Measurements from ENCODE around the gene VWA3B.
"Not testable (repeated sequence)": the region's sequence is repeated elsewhere in the genome, so short reads cannot be mapped to it uniquely, and the experiment has no call there.

Gene VWA3B

GRCh38 chr2:98088261-98088660 is 1.3 kb downstream of the VWA3B start:
- peak; percentile 62 for DNase-seq (ENCODE audit: low spot score)

DNA sequence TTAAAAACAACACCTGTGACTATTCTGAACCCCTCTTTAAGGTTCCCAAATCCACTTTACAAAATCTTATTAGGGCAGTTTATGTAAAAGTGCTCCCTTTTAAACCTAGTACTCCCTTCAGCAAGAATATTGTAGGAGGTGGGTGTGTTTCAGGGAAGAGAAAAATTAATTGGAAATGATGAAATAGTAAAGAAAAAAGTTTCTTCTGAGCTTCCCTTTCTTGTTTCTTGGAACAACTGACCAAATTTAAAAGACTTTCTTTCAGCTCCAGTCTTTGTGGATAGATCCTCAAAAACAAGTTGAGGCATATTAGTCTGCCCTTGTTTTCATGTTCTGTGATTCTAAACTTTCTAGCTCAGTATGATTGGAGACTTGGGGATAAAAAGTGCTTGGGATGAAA is 3.0 kb downstream of the VWA3B start:
- no peak for DNase-seq (ENCODE audit: low spot score)

DNA sequence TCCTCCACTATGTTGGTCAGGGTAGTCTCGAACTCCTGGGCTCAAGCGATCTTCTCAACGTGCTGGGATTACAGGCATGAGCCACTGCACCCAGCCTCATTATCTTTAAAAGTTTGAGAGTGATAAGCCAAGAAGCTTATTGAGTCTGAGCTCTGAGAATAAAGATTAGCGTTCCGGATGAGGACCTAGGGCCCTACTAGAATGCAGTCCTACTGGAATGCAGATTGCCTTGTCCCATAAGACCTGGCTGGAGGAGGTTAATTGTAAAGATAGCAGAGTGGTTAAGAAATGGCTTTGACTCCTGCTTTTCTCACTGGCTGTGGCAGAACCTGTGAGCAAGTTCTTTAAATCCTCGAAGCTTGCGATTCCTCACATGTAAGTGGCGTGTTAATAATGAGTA is 4.0 kb downstream of the VWA3B start:
- no peak for DNase-seq (ENCODE audit: low spot score)

GRCh38 chr2:98091738-98092137 is 4.8 kb downstream of the VWA3B start:
- DNase-seq (ENCODE audit: low spot score): no peak

DNA sequence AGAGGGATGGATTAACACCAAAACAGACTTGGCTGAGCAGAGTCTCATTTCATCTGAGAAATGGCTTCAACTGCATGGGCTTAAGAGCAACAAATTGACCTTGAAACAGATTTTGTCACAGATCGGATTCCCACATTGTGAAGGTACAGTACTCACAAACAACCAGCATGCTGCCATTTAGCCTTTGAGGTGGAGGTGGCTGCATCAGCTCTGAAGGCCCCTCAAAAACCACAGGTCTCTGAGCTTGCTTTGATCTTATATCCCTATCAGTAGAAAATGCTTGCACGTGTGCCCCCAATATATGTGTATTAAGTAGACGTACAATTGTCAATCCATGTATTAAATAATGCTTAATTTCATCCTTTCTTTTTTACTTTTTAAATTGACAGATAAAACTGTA is 6.2 kb downstream of the VWA3B start:
- no peak for DNase-seq (ENCODE audit: low spot score)

- DNase-seq (ENCODE audit: low spot score): no peak
Measured at GRCh38 chr2:98093611-98094010, 6.6 kb downstream of the VWA3B start.

DNA sequence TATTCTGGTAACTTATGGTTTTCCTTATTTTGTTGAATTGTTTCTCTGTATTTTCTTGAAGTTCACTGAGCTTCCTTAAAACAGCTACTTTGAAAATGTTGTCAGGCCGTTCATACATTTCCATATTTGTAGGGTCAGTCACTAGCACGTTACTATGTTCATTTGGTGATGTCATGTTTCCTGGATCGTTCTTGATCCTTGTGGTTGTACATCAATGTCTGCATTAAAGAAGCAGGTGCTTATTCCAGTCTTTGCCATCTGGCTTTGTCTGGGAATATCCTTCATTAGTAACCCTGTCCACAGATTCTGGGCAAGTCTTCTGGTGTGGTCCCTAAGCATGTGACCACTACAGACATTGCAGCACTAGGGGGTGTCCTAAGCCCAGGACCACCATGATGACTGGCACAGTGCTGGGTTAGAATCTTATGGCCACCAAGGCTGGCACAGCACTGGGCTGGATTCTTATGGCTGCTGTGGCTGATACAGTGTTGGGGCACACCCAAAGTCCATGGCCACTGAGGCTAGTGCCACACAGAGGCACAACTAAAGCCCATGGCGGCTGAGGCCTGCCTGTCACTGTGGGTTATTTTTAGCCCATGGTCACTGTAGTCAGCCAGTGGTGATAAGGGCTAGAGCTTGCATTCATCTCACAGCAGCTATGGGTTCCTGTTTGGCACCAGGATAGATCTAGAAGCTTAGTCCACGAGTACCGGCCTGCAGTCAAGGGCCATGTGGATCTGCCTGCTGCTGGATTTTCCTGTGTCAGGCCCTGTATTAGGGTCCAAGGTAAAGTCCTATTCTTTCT is 13.2 kb downstream of the VWA3B start:
- DNase-seq (ENCODE audit: low spot score): no peak

GRCh38 chr2:98102315-98102714 is 15.3 kb downstream of the VWA3B start:
- DNase-seq (ENCODE audit: low spot score): not testable (repeated sequence)

- no peak for DNase-seq (ENCODE audit: low spot score)
Measured at GRCh38 chr2:98102878-98103277, 15.9 kb downstream of the VWA3B start.

DNA sequence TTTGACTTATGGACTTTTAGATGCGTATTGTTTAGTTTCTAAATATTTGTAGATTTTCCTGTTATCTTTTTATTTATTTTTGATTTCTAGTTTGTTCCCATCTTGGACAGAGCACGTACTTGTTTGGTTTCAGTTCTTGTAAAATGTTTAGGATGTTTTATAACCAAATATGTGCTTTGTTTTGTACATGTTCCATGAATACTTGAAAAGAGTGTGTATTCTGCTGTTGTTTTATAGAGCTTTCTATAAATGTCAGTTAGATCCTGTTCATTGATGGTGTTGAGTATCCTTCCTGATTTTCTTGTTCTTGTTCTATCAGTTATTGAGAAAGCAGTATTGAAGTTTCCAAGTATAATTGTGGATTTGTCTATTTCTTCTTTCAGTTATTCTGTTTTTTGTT is 21.1 kb downstream of the VWA3B start:
- no peak for DNase-seq (ENCODE audit: low spot score)

DNA sequence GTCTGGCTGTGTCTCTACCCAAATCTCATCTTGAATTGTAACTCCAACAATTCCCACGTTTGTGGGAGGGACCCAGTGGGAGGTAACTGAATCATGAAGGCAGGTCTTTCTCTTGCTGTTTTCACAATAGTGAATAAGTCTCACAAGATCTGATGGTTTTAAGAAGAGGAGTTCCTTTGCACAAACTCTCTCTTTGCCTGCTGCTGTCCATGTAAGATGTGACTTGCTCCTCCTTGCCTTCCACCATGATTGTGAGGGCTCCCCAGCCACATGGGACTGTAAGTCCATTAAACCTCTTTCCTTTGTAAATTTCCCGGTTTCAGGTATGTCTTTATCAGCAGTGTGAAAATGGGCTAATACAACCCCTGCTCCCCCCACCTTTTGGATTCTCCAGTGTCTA is 23.8 kb downstream of the VWA3B start:
- DNase-seq (ENCODE audit: low spot score): no peak

DNA sequence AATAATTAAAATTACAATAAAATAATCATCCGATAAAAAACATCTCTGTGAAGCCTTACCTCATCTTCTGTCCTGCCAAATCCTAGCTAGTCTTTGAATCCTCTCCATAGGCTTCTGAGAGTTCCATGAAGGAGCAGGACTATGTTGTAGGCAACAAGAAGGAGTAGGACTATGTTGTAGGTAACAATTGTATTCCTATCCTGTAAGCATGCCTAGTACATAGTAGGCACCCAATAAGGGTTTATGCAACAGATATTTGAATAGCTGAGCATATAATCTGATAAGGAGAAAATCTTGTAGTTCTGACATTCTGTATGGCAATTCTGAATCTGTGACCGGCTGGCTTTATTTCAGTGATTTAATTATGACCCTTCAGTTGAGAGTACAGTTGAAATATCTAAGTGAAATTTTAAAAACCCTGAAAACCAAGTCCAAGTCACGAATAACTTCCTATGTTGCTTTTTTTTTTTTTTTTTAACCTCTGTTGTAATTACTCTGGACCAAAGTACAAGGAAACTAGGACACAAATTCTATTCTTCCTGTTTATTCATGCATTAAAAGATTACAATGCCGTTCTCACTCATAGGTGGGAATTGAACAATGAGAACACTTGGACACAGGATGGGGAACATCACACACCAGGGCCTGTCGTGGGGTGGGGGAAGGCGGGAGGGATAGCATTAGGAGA is 27.8 kb downstream of the VWA3B start:
- no peak for DNase-seq (ENCODE audit: low spot score)

DNA sequence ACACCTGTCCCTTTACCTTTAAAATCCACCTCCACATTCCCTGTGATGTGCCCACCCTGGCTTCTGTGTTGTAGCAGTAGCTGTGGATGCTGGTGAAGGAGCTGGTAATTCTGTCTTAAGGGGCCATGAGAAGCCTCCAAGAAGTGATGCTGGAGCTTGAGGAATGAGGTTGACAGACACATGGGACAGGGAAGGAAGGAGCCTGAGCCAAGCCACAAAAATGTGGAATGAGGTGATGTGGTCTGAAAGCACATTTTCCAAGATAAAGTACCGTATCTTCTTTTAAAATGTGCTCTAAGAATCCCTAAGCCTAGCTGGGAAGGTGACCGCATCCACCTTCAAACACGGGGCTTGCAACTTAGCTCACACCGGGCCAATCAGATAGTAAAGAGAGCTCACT is 31.2 kb downstream of the VWA3B start:
- no peak for DNase-seq (ENCODE audit: low spot score)

- no peak for DNase-seq (ENCODE audit: low spot score)
Measured at GRCh38 chr2:98118852-98119251, 31.9 kb downstream of the VWA3B start.

GRCh38 chr2:98121149-98121548 is 34.2 kb downstream of the VWA3B start:
- DNase-seq (ENCODE audit: low spot score): no peak

- DNase-seq (ENCODE audit: low spot score): no peak
Measured at GRCh38 chr2:98122524-98122923, 35.6 kb downstream of the VWA3B start.

DNA sequence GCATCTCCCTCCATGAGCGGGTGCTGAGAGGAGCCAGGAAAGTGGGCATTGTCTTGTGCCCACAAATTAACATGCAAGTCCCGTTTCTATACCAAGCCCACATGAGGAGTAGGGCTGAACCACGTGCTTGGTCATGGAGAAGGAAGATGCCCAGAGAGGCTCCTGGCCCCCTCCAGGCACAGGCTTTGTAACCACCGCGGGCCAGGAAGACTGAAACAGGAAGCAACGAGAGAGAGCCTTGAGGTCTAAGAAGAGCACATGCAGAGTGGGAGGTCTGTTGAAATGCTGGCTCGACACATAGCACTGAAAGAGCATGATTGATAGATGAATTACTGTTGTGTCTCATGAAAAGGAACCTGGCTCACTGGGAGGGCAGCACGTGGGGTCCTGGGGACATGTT is 36.3 kb downstream of the VWA3B start:
- peak; percentile 11 for DNase-seq (ENCODE audit: low spot score)

- DNase-seq (ENCODE audit: low spot score): no peak
Measured at GRCh38 chr2:98126061-98126460, 39.1 kb downstream of the VWA3B start.

DNA sequence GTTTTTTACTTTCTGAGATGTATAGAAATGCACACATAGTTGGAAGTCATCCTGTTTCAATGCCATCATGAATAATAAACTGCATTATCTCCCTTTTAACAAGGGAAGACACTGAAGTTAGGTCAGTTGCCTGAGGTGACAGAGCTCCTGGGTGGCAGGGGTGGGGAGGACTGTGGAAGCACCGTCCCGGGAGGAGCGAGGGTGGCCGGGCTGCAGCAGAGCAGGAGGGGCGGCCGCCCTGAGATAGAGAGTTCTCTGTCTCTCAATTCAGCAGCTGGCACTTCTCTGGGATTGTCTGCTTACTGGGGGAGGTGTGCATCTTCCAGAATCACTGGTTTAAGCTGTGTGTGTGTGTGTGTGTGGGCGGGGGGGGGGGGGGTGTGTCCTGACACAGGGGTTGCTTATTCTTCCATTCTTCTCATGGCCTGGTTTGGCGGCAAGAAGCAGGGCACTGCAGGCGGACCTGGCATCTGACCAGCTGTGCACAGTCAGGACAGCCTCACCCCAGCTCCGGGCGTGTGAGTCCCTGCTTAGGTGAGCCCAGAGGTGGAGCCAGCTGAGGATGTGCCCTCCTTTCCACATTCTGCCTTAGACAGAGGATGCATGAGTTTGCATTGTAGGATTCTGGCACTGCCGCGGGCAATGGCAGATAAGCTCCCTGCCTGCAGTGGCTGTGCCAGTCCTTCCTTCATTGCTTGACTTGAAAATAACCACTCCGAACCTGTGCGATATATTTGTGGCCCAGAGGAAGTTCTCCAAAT is 40.4 kb downstream of the VWA3B start:
- DNase-seq (ENCODE audit: low spot score): no peak

GRCh38 chr2:98128556-98129109 is 41.7 kb downstream of the VWA3B start:
- no peak for DNase-seq (ENCODE audit: low spot score)

- not testable (repeated sequence) for DNase-seq (ENCODE audit: low spot score)
Measured at GRCh38 chr2:98130073-98130472, 43.1 kb downstream of the VWA3B start.

GRCh38 chr2:98134172-98135005 is 47.4 kb downstream of the VWA3B start:
- no peak for DNase-seq (ENCODE audit: low spot score)

All from NAMALWA (cell line).